ENCODE results near the gene ACBD4.

The ACBD4 gene

GRCh38 chr17:45190503-45191255 lies 55.2 kb downstream of the ACBD4 start:
- TF ChIP-seq ZNF510 (tag by site-specific recombination; IDR thresholded peaks at IDR 0.05; ENCODE audit: insufficient replicate concordance): no peak
- TF ChIP-seq GLI2 (tag by site-specific recombination; IDR thresholded peaks at IDR 0.05; ENCODE audit: borderline replicate concordance, low read depth): no peak
- TF ChIP-seq ZNF114 (tag by site-specific recombination; IDR thresholded peaks at IDR 0.05): no peak
- no peak for TF ChIP-seq ZNF561 (tag by site-specific recombination; IDR thresholded peaks at IDR 0.05; ENCODE audit: borderline replicate concordance)
- TF ChIP-seq ZBTB49 (tag by site-specific recombination; IDR thresholded peaks at IDR 0.05; ENCODE audit: low read depth): no peak
- TF ChIP-seq ZNF24 (tag by site-specific recombination; IDR thresholded peaks at IDR 0.05): no peak
- TF ChIP-seq WT1 (tag by site-specific recombination; IDR thresholded peaks at IDR 0.05): no peak
- no peak for TF ChIP-seq GLIS2 (tag by site-specific recombination; IDR thresholded peaks at IDR 0.05)
- no peak for TF ChIP-seq ZNF341 (tag by site-specific recombination; IDR thresholded peaks at IDR 0.05; ENCODE audit: low read depth)
- Histone ChIP-seq H3K9me3 (ENCODE audit: control insufficient read depth, insufficient read depth, low read depth, low read length) (no peaks in the 10 kb centered on the region), H3K4me1 (ENCODE audit: control insufficient read depth, insufficient read depth, low read length) (no peaks in the 10 kb centered on the region), H3K27ac (ENCODE audit: extremely low read depth, low read depth, low read length) (no peak overlapping the region), H3K4me3 (ENCODE audit: low read depth, low read length) (no peak overlapping the region), H3K36me3 (ENCODE audit: control insufficient read depth in 2 of 2, insufficient read depth in 1 of 2, low read length in 2 of 2) (no peaks in the 10 kb centered on the region)
- CTCF ChIA-PET: interaction anchor here (1.1 to 1.8 kb wide), 4 partner anchors 28 to 56 kb away, joined by 3 to 20 read pairs (median 6); partner anchors contain the start of genes ACBD4, HEXIM1 and HEXIM2
- POLR2A ChIA-PET: interaction anchor here (1.5 to 10.4 kb wide), 2 partner anchors 15 to 40 kb away, joined by 5 to 213 read pairs; partner anchors contain the start of gene HEXIM1

Data from HEK293 (cell line).